ENCODE measurements around the gene SIGLEC15. TPM values are rescaled to one million over a fixed set of nuclear protein-coding genes. Genes with fewer than 3 reads are reported as not detected.

The SIGLEC15 gene
- total and polyA plus RNA-seq, 2 donors (not counting 1 experiment from before 2014, with no cell fraction given) = not detected

DNA sequence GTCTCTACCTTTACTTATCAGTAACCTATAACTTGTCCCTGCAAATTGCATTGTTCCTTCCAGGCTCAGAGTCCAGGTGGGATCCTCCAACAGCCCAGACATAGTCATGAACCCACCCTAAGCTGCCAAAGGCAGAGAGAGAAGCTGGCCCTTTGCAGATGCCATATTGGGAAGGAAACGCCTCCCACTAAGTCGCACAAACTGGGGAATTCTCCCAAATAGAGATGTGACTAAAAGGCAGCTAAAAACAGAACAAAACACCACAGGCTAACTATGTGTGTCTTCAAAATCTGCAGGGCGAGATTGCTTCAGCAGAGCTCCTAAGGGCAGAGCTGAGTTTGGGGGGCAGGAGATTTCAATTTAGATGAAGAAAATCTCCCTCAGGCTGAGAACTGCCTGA lies 38.5 kb upstream of the SIGLEC15 start:
- Mint-ChIP-seq H3K4me1 (no peaks in the 10 kb centered on the region), H3K9me3 (ENCODE audit: insufficient read depth) (no peaks in the 10 kb centered on the region), H3K27ac (no peak overlapping the region), H3K4me3 (no peak overlapping the region), H3K27me3 (peaks cover 4% of the 10 kb centered on the region)
- intact Hi-C loops (cut with micrococcal nuclease) = no loop called here
- ChIA-PET POLR2A (no interaction called here), CTCF (no interaction called here)
- H3K27ac ChIP-seq (ENCODE audit: low read length in 2 of 2) = no peak overlapping the region
- no peaks in the 10 kb centered on the region for H4K20me1 ChIP-seq (ENCODE audit: control insufficient read depth, insufficient read depth, low read length, poor library complexity, severe bottlenecking)
- H3K4me1 ChIP-seq (ENCODE audit: control insufficient read depth in 2 of 2, insufficient read depth in 2 of 2, low read length in 2 of 2) = no peaks in the 10 kb centered on the region
- 88% methylated on average over 3 of the region's 3 CpGs for WGBS (ENCODE audit: insufficient coverage)
- H2AFZ ChIP-seq (ENCODE audit: insufficient read depth, low read depth, low read length, poor library complexity, severe bottlenecking) = no peak overlapping the region
- H3K36me3 ChIP-seq (replicated peaks in 1 of 2; ENCODE audit: control extremely low read depth in 1 of 2, control insufficient read depth in 1 of 2, extremely low read depth in 1 of 2, insufficient read depth in 2 of 2, low read length in 1 of 2) = no peaks in the 10 kb centered on the region
- no peaks in the 10 kb centered on the region for H3K79me2 ChIP-seq (ENCODE audit: control insufficient read depth, insufficient read depth, low read length)
- H3K9ac ChIP-seq (ENCODE audit: low read length) = no peak overlapping the region
- no peak overlapping the region for H3K4me3 ChIP-seq (ENCODE audit: control extremely low read depth in 1 of 5, extremely low read depth in 1 of 5, insufficient read depth in 1 of 5, low read depth in 2 of 5, low read length in 4 of 5)
- H3K4me2 ChIP-seq (replicated peaks; ENCODE audit: low read depth, low read length, poor library complexity, severe bottlenecking) = no peak overlapping the region
- TF ChIP-seq, protein P1, sequence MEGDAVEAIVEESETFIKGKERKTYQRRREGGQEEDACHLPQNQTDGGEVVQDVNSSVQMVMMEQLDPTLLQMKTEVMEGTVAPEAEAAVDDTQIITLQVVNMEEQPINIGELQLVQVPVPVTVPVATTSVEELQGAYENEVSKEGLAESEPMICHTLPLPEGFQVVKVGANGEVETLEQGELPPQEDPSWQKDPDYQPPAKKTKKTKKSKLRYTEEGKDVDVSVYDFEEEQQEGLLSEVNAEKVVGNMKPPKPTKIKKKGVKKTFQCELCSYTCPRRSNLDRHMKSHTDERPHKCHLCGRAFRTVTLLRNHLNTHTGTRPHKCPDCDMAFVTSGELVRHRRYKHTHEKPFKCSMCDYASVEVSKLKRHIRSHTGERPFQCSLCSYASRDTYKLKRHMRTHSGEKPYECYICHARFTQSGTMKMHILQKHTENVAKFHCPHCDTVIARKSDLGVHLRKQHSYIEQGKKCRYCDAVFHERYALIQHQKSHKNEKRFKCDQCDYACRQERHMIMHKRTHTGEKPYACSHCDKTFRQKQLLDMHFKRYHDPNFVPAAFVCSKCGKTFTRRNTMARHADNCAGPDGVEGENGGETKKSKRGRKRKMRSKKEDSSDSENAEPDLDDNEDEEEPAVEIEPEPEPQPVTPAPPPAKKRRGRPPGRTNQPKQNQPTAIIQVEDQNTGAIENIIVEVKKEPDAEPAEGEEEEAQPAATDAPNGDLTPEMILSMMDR (IDR thresholded peaks at IDR 0.05) = no peak
- TF ChIP-seq EZH2 (IDR thresholded peaks at IDR 0.05; ENCODE audit: borderline replicate concordance, insufficient read depth, low read depth, low read length, poor library complexity, severe bottlenecking) = no peak
- peaks cover 0 to 3% (median 0%) of the 10 kb centered on the region in 4 experiments for H3K27me3 ChIP-seq (replicated peaks in 1 of 4; ENCODE audit: control extremely low read depth in 1 of 4, control insufficient read depth in 3 of 4, insufficient read depth in 4 of 4, low read length in 3 of 4)
- no peaks in the 10 kb centered on the region for H3K9me3 ChIP-seq (ENCODE audit: control extremely low read depth in 1 of 3, control insufficient read depth in 2 of 3, insufficient read depth in 1 of 3, low read length in 2 of 3)
- DNase-seq = no peak
- ATAC-seq (ENCODE audit: low read depth) = no peak

DNA sequence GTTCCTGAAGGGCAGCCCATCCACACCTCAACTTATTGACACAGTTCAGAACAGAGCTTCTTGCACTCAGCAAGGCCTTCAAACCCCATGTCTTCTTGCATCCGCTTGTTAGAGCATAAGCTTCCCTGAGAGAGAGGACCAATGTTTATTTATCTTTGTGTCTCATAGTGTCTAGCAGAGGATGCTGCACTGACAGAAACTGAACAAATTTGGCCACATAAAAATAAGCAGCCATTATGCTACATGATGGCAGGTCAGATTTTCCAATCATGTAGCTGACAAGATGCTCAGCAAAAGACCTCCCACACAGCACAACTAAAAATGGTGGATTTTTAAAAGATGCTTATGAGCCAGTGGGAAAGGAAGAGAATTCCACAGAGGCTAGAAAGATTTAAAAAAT lies 38.1 kb upstream of the SIGLEC15 start:
- DNase-seq (no peak), ATAC-seq (ENCODE audit: low read depth) (no peak)
- TF ChIP-seq, protein P1 (IDR thresholded peaks at IDR 0.05) = no peak
- TF ChIP-seq EZH2 (IDR thresholded peaks at IDR 0.05; ENCODE audit: borderline replicate concordance, insufficient read depth, low read depth, low read length, poor library complexity, severe bottlenecking) = no peak
- H3K4me3 ChIP-seq (ENCODE audit: control extremely low read depth in 1 of 5, extremely low read depth in 1 of 5, insufficient read depth in 1 of 5, low read depth in 2 of 5, low read length in 4 of 5) = no peak overlapping the region
- Mint-ChIP-seq H3K4me3 (no peak overlapping the region), H3K27ac (no peak overlapping the region), H3K9me3 (ENCODE audit: insufficient read depth) (no peaks in the 10 kb centered on the region), H3K4me1 (no peaks in the 10 kb centered on the region), H3K27me3 (peaks cover 4% of the 10 kb centered on the region)
- intact Hi-C loops (cut with micrococcal nuclease) = no loop called here
- H3K27me3 ChIP-seq (replicated peaks in 1 of 4; ENCODE audit: control extremely low read depth in 1 of 4, control insufficient read depth in 3 of 4, insufficient read depth in 4 of 4, low read length in 3 of 4) = peaks cover 0 to 3% (median 0%) of the 10 kb centered on the region in 4 experiments
- no peaks in the 10 kb centered on the region for H3K4me1 ChIP-seq (ENCODE audit: control insufficient read depth in 2 of 2, insufficient read depth in 2 of 2, low read length in 2 of 2)
- ChIA-PET CTCF (no interaction called here), POLR2A (no interaction called here)
- H3K4me2 ChIP-seq (replicated peaks; ENCODE audit: low read depth, low read length, poor library complexity, severe bottlenecking) = no peak overlapping the region
- H3K79me2 ChIP-seq (ENCODE audit: control insufficient read depth, insufficient read depth, low read length) = no peaks in the 10 kb centered on the region
- no peak overlapping the region for H3K27ac ChIP-seq (ENCODE audit: low read length in 2 of 2)
- no peak overlapping the region for H2AFZ ChIP-seq (ENCODE audit: insufficient read depth, low read depth, low read length, poor library complexity, severe bottlenecking)
- no CpG with 5 or more reads among the region's 1 CpG for WGBS (ENCODE audit: insufficient coverage)
- no peak overlapping the region for H3K9ac ChIP-seq (ENCODE audit: low read length)
- H3K36me3 ChIP-seq (replicated peaks in 1 of 2; ENCODE audit: control extremely low read depth in 1 of 2, control insufficient read depth in 1 of 2, extremely low read depth in 1 of 2, insufficient read depth in 2 of 2, low read length in 1 of 2) = no peaks in the 10 kb centered on the region
- no peaks in the 10 kb centered on the region for H3K9me3 ChIP-seq (ENCODE audit: control extremely low read depth in 1 of 3, control insufficient read depth in 2 of 3, insufficient read depth in 1 of 3, low read length in 2 of 3)
- H4K20me1 ChIP-seq (ENCODE audit: control insufficient read depth, insufficient read depth, low read length, poor library complexity, severe bottlenecking) = no peaks in the 10 kb centered on the region
